Measurements from ENCODE around the gene TPP2. TPM values are rescaled to one million over a fixed set of nuclear protein-coding genes. Genes with fewer than 3 reads are reported as not detected.

Gene TPP2
- total RNA-seq, 4 donors from 2014 or later: 77.3 to 229 (median 99.1) TPM

- no peaks in the 10 kb centered on the region for H3K36me3 ChIP-seq
- no peak for DNase-seq
- no peaks in the 10 kb centered on the region for H3K9me3 ChIP-seq
- TF ChIP-seq, protein P1, sequence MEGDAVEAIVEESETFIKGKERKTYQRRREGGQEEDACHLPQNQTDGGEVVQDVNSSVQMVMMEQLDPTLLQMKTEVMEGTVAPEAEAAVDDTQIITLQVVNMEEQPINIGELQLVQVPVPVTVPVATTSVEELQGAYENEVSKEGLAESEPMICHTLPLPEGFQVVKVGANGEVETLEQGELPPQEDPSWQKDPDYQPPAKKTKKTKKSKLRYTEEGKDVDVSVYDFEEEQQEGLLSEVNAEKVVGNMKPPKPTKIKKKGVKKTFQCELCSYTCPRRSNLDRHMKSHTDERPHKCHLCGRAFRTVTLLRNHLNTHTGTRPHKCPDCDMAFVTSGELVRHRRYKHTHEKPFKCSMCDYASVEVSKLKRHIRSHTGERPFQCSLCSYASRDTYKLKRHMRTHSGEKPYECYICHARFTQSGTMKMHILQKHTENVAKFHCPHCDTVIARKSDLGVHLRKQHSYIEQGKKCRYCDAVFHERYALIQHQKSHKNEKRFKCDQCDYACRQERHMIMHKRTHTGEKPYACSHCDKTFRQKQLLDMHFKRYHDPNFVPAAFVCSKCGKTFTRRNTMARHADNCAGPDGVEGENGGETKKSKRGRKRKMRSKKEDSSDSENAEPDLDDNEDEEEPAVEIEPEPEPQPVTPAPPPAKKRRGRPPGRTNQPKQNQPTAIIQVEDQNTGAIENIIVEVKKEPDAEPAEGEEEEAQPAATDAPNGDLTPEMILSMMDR (IDR thresholded peaks at IDR 0.05): no peak
- TF ChIP-seq POLR2A (IDR thresholded peaks at IDR 0.05): no peak
- intact Hi-C loops (cut with DNase I): no loop called here
- H3K4me1 ChIP-seq: no peaks in the 10 kb centered on the region
- no peak overlapping the region for H3K27ac ChIP-seq
- no peak overlapping the region for H3K4me3 ChIP-seq (replicated peaks in 1 of 3)
- 93 to 96% methylated on average over 4 of the region's 4 CpGs for WGBS, 2 donors
- no peaks in the 10 kb centered on the region for H3K27me3 ChIP-seq
Observed at GRCh38 chr13:102690883-102691282, 94.1 kb downstream of the TPP2 start.

DNA sequence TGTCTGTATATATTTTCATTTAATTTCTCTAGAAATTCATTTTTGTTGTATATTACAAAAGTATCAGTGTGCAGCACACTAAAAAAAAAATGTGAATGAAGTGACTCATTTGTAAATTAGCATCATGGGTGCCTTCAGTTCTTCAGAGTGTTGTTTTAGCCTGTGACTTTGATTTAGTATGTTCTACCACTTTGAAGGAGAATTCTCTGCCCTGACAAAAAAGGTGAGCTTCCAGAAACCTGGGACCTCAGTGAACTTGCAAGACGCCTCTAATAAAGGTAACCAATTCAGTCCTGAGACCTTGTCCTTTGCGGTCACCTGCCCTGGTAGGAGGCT lies 95.7 kb downstream of the TPP2 start:
- H3K9me3 ChIP-seq: no peaks in the 10 kb centered on the region
- no peak for DNase-seq
- no peaks in the 10 kb centered on the region for H3K4me1 ChIP-seq
- WGBS, 2 donors: 71 to 100% methylated on average over 2 of the region's 2 CpGs
- H3K27ac ChIP-seq: no peak overlapping the region
- no peaks in the 10 kb centered on the region for H3K36me3 ChIP-seq
- no peak for TF ChIP-seq POLR2A (IDR thresholded peaks at IDR 0.05)
- TF ChIP-seq, protein P1 (IDR thresholded peaks at IDR 0.05): no peak
- intact Hi-C loops (cut with DNase I): no loop called here
- no peaks in the 10 kb centered on the region for H3K27me3 ChIP-seq
- H3K4me3 ChIP-seq (replicated peaks in 1 of 3): no peak overlapping the region

GRCh38 chr13:102693250-102693649 lies 96.5 kb downstream of the TPP2 start:
- Histone ChIP-seq H3K4me1 (no peaks in the 10 kb centered on the region), H3K36me3 (no peaks in the 10 kb centered on the region), H3K27me3 (no peaks in the 10 kb centered on the region), H3K9me3 (no peaks in the 10 kb centered on the region), H3K27ac (no peak overlapping the region), H3K4me3 (replicated peaks in 1 of 3) (no peak overlapping the region)
- TF ChIP-seq POLR2A (IDR thresholded peaks at IDR 0.05): no peak
- TF ChIP-seq, protein P1 (IDR thresholded peaks at IDR 0.05): no peak
- 90 to 93% methylated on average over 4 of the region's 4 CpGs for WGBS, 2 donors
- intact Hi-C loops (cut with DNase I): no loop called here
- DNase-seq: no peak

DNA sequence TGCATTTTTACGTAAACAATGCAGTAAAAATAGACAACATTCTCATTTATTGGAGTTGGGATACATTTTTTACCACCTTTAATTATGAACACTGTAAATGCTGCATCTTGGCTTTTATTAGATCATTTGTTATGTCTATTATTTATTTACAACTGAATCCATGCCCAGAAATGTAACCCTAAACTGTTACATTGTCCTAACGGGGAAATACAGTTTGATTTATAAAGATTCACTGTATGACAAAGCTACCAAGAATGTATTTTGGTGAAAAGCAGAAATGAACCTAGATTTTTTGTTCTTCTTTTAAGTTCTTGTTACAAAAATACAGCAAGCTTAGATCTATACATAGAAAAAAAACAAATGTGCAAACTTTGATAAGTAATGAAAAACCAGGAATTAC lies 97.0 kb downstream of the TPP2 start:
- DNase-seq: no peak
- intact Hi-C loops (cut with DNase I): no loop called here

DNA sequence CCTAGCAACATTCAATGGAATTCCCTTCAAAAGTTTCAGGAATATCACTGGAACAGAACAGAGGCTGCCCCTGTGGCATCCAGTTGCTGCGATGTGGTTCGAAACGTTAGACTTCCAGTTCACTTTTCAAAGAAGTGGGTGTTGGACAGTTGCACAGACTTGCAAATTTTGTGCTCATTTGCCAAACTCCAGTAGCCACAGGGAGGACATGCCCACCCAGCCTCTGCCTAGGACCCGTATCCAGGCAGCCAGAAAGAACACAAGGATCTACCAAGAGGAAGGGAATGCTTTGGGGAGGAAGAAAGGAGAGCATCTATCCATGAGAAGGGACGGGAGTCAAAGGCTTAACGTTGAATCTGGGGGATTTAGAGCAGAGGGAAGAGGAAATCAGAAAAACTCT lies 98.2 kb downstream of the TPP2 start, which contains the start of gene METTL21C:
Gene METTL21C (minus strand): TSS at position 108 of the 400 bp plus-strand sequence. CDS start 546 bp downstream, outside the sequence.
- DNase-seq: no peak
- WGBS, 2 donors: 70 to 88% methylated on average over 6 of the region's 6 CpGs
- no peaks in the 10 kb centered on the region for H3K36me3 ChIP-seq
- TF ChIP-seq, protein P1 (IDR thresholded peaks at IDR 0.05): no peak
- TF ChIP-seq POLR2A (IDR thresholded peaks at IDR 0.05): no peak
- no peaks in the 10 kb centered on the region for H3K27me3 ChIP-seq
- H3K27ac ChIP-seq: no peak within 1 kb of the TSS
- no peaks in the 10 kb centered on the region for H3K4me1 ChIP-seq
- intact Hi-C loops (cut with DNase I): no loop called here
- H3K9me3 ChIP-seq: no peaks in the 10 kb centered on the region
- H3K4me3 ChIP-seq (replicated peaks in 1 of 3): no peak within 1 kb of the TSS

More for the DNA sequence above, 97.0 kb downstream of the TPP2 start:
- Histone ChIP-seq H3K27me3 (no peaks in the 10 kb centered on the region), H3K9me3 (no peaks in the 10 kb centered on the region), H3K4me1 (no peaks in the 10 kb centered on the region), H3K4me3 (replicated peaks in 1 of 3) (no peak overlapping the region), H3K36me3 (no peaks in the 10 kb centered on the region), H3K27ac (no peak overlapping the region)
- TF ChIP-seq, protein P1 (IDR thresholded peaks at IDR 0.05): no peak
- TF ChIP-seq POLR2A (IDR thresholded peaks at IDR 0.05): no peak
- 66 to 79% methylated on average over 2 of the region's 2 CpGs for WGBS, 2 donors

Data from thyroid gland (tissue), 4 donors.